Right atrium auricular region (tissue), 2 donors: ENCODE results near the gene FOXS1. TPM values are rescaled to one million over a fixed set of nuclear protein-coding genes. Genes with fewer than 3 reads are reported as not detected.

Experiments
- DNase-seq: peaks from one replicate; pipeline ENCODE4 v3.0.0-alpha.2; 2019; ENCODE audit warnings: low spot score
- H3K27ac ChIP-seq, 2 donors: fragments of 200-600 bp; sonication (generic); 1 replicate in 1 of 2; 2 replicates in 1 of 2; pipeline ENCODE4 v1.5.1; 2016 to 2019
- H3K27me3 ChIP-seq, 2 donors: fragments of 200-600 bp; sonication (generic); one replicate each; pipeline versions ENCODE4 v1.5.1 to v1.6.0; 2017 to 2019
- H3K36me3 ChIP-seq: fragments of 200-600 bp; sonication (generic); one replicate; pipeline ENCODE4 v1.5.1; 2016
- H3K4me1 ChIP-seq, 2 donors: fragments of 200-600 bp; sonication (generic); one replicate each; pipeline versions ENCODE4 v1.5.1 to v1.6.0; 2017 to 2019
- H3K4me3 ChIP-seq, 2 donors: fragments of 200-600 bp; sonication (generic); 1 replicate in 1 of 2; 2 replicates in 1 of 2; pipeline ENCODE4 v1.5.1; 2017 to 2019; ENCODE audit warnings: mild to moderate bottlenecking in 1 of 2, moderate library complexity in 1 of 2
- H3K9me3 ChIP-seq, 2 donors: fragments of 200-600 bp; sonication (generic); one replicate each; pipeline ENCODE4 v1.5.1; 2019
- CTCF ChIP-seq, 2 donors: fragments of 200-600 bp; sonication (generic); IDR thresholded peaks; one replicate each; pipeline ENCODE4 v1.5.1; 2019; ENCODE audit warnings: antibody characterized with exemption in 2 of 2
- total RNA-seq, 2 donors: library from RNA; depleted of rRNA; stranded (reverse); fragments of >200 nt; gene quantifications; one replicate each; pipeline ENCODE4 v1.1.0, GENCODE V29; 2016

The FOXS1 gene
- total RNA-seq, 2 donors from 2014 or later, result 1.9 to 4.2 TPM

- Histone ChIP-seq H3K4me3 (no peak overlapping the region), H3K36me3 (no peaks in the 10 kb centered on the region), H3K27ac (no peak overlapping the region), H3K27me3 (no peaks in the 10 kb centered on the region), H3K9me3 (no peaks in the 10 kb centered on the region), H3K4me1 (peaks cover 0 to 17% of the 10 kb centered on the region in 2 donors)
- DNase-seq, result no peak
- no peak for TF ChIP-seq CTCF (IDR thresholded peaks at IDR 0.05)
These were observed 11.1 kb upstream of the FOXS1 start for GRCh38 chr20:31856516-31856915.

GRCh38 chr20:31853481-31853880 lies 8.1 kb upstream of the FOXS1 start:
- Histone ChIP-seq H3K36me3 (no peaks in the 10 kb centered on the region), H3K9me3 (no peaks in the 10 kb centered on the region), H3K4me3 (no peak overlapping the region), H3K27ac (no peak overlapping the region), H3K27me3 (no peaks in the 10 kb centered on the region), H3K4me1 (no peaks in the 10 kb centered on the region)
- TF ChIP-seq CTCF (IDR thresholded peaks at IDR 0.05), result no peak
- no peak for DNase-seq

GRCh38 chr20:31851240-31851955 lies 6.0 kb upstream of the FOXS1 start:
- Histone ChIP-seq H3K4me3 (no peak overlapping the region), H3K27me3 (no peaks in the 10 kb centered on the region), H3K4me1 (no peaks in the 10 kb centered on the region), H3K27ac (no peak overlapping the region), H3K36me3 (no peaks in the 10 kb centered on the region), H3K9me3 (no peaks in the 10 kb centered on the region)
- no peak for TF ChIP-seq CTCF (IDR thresholded peaks at IDR 0.05)
- DNase-seq, result no peak

- H3K27me3 ChIP-seq, result no peaks in the 10 kb centered on the region
- H3K36me3 ChIP-seq, result no peaks in the 10 kb centered on the region
- H3K9me3 ChIP-seq, result no peaks in the 10 kb centered on the region
These were observed 4.0 kb upstream of the FOXS1 start for GRCh38 chr20:31849306-31849930.

GRCh38 chr20:31848088-31848999 lies 2.9 kb upstream of the FOXS1 start:
- H3K27me3 ChIP-seq, result no peaks in the 10 kb centered on the region
- no peak for DNase-seq
- no peak for TF ChIP-seq CTCF (IDR thresholded peaks at IDR 0.05)

More at GRCh38 chr20:31849306-31849930, 4.0 kb upstream of the FOXS1 start:
- TF ChIP-seq CTCF (IDR thresholded peaks at IDR 0.05), result no peak
- Histone ChIP-seq H3K4me1 (peaks cover 0 to 9% of the 10 kb centered on the region in 2 donors), H3K4me3 (no peak overlapping the region), H3K27ac (no peak overlapping the region)
- no peak for DNase-seq

More at GRCh38 chr20:31848088-31848999, 2.9 kb upstream of the FOXS1 start:
- Histone ChIP-seq H3K27ac (no peak overlapping the region), H3K9me3 (no peaks in the 10 kb centered on the region), H3K4me1 (peaks cover 0 to 12% of the 10 kb centered on the region in 2 donors), H3K36me3 (no peaks in the 10 kb centered on the region), H3K4me3 (no peak overlapping the region)
